OCI-LY3 (cell line): ENCODE results near the gene ZNF618.

Experiments
- H2AFZ ChIP-seq: fragments of 200-600, 300-600 bp; shearing (Covaris generic); 2 replicates; pipeline ENCODE4 v1.6.0; 2014; ENCODE audit warnings: antibody characterized with exemption, low read depth, low read length
- H3K27ac ChIP-seq: fragments of 200-600, 300-600 bp; sonication (generic); 2 replicates; pipeline ENCODE4 v1.5.1; 2014; ENCODE audit warnings: mild to moderate bottlenecking, low read length, moderate library complexity, mixed read lengths
- H3K27me3 ChIP-seq: fragments of 200-600, 300-600 bp; sonication (generic); 2 replicates; pipeline ENCODE4 v1.6.1; 2014; ENCODE audit warnings: low read depth, low read length, mixed read lengths
- H3K36me3 ChIP-seq: fragments of 200-600, 300-600 bp; sonication (generic); replicated peaks from 2 replicates; pipeline ENCODE3; 2014; ENCODE audit warnings: low read depth, low read length, mixed read lengths
- H3K4me1 ChIP-seq: fragments of 300-600, 200-600 bp; sonication (generic); 2 replicates; pipeline ENCODE4 v1.6.1; 2014; ENCODE audit warnings: low read length, mixed read lengths
- H3K4me2 ChIP-seq: fragments of 200-600, 300-600 bp; sonication (generic); 2 replicates; pipeline ENCODE4 v1.6.1; 2014; ENCODE audit warnings: low read length, mixed read lengths
- H3K4me3 ChIP-seq: fragments of 300-600, 200-600 bp; sonication (generic); 2 replicates; pipeline ENCODE4 v1.5.1; 2014; ENCODE audit warnings: antibody characterized with exemption, mild to moderate bottlenecking, low read length, moderate library complexity
- H3K79me2 ChIP-seq: fragments of 300-600, 200-600 bp; shearing (Covaris generic); 2 replicates; pipeline ENCODE4 v1.6.1; 2014; ENCODE audit warnings: mild to moderate bottlenecking, low read length, mixed read lengths
- H3K9ac ChIP-seq: fragments of 300-600, 200-600 bp; shearing (Covaris generic); 2 replicates; pipeline ENCODE4 v1.6.0; 2014; ENCODE audit warnings: mild to moderate bottlenecking, low read length, moderate library complexity
- H3K9me3 ChIP-seq: fragments of 200-600, 300-600 bp; shearing (Covaris generic); 2 replicates; pipeline ENCODE4 v1.6.1; 2014; ENCODE audit warnings: low read length, mixed read lengths; ENCODE audit not compliant: insufficient read depth
- H4K20me1 ChIP-seq: fragments of 200-600, 300-600 bp; sonication (generic); 2 replicates; pipeline ENCODE4 v1.6.1; 2016; ENCODE audit warnings: low read length, mixed read lengths; ENCODE audit not compliant: insufficient read depth
- EZH2phosphoT487 ChIP-seq: fragments of 200-600 bp; shearing (Covaris generic); IDR thresholded peaks from 2 replicates; pipeline ENCODE4 v1.6.1; 2018; ENCODE audit warnings: antibody characterized with exemption, mixed run types, low read depth
- TF ChIP-seq, protein P1 (sequence below): fragments of 200-600, 300-600 bp; sonication (generic); IDR thresholded peaks from 2 replicates; pipeline ENCODE4 v1.5.1; 2014; ENCODE audit warnings: antibody characterized with exemption, low read length, low read depth

Gene ZNF618

DNA sequence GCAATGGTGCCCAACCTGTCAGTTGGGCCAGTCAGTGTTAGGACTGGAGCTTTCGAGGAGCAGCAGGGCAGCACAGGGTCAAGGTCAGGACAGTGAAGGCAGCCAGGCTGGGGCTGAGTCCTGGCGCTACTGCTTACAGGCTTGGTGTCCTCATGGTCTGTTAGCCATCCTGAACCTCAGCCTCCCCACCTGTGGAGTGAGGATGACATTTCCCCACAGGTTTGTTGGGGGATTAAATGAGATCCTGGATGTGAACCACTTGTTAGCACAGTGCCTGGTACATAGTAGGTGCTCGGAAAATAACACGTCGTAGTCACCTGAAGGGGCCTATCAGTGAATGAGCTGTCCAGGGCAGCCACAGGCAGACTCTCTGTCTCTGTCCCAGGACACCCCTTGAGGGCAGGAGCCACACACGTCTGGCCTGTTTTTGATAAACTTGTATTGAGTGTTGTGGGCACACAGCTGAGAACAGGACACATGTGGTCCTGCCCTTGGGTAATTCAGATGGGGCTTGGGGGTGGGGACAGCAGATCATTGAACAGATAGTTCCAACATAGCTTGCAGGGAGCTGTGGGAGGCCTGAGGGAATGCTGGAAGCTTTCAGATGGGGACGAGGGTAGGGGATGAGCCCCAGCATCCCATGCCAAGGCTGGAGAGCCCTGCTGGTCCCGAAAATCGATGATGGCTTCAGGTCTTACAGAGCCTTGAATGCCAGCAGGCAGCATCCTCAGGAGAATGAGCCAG, 132.7 kb downstream of the ZNF618 start:
- Histone ChIP-seq H4K20me1 (no peaks in the 10 kb centered on the region), H3K4me2 (no peak overlapping the region), H3K9me3 (no peaks in the 10 kb centered on the region), H3K9ac (no peak overlapping the region), H3K27ac (no peak overlapping the region), H2AFZ (no peak overlapping the region), H3K4me3 (no peak overlapping the region), H3K36me3 (no peaks in the 10 kb centered on the region), H3K27me3 (no peaks in the 10 kb centered on the region), H3K4me1 (no peaks in the 10 kb centered on the region), H3K79me2 (no peaks in the 10 kb centered on the region)
- no peak for TF ChIP-seq EZH2phosphoT487
- TF ChIP-seq, protein P1, sequence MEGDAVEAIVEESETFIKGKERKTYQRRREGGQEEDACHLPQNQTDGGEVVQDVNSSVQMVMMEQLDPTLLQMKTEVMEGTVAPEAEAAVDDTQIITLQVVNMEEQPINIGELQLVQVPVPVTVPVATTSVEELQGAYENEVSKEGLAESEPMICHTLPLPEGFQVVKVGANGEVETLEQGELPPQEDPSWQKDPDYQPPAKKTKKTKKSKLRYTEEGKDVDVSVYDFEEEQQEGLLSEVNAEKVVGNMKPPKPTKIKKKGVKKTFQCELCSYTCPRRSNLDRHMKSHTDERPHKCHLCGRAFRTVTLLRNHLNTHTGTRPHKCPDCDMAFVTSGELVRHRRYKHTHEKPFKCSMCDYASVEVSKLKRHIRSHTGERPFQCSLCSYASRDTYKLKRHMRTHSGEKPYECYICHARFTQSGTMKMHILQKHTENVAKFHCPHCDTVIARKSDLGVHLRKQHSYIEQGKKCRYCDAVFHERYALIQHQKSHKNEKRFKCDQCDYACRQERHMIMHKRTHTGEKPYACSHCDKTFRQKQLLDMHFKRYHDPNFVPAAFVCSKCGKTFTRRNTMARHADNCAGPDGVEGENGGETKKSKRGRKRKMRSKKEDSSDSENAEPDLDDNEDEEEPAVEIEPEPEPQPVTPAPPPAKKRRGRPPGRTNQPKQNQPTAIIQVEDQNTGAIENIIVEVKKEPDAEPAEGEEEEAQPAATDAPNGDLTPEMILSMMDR = no peak

DNA sequence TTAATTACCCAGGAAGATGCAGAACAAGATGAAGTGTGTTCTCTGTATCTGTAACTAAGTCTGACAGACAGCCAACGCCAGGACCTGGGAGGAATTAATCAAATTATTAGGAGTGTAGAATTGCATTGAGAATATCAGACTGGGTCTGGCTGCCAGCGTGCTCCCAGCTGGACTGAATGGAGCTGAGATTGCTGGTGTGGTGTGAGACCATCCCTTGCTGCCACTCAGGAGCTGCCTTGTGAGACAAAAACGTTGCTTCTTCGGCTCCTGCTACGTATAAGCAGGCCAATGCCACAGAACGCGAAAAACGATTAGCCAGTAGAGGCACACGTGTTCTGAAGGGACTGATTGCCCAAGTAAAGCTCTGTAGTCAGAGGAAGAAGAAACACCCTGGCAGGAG, 135.2 kb downstream of the ZNF618 start:
- Histone ChIP-seq H3K27me3 (no peaks in the 10 kb centered on the region), H3K9me3 (no peaks in the 10 kb centered on the region), H3K9ac (no peak overlapping the region), H3K4me2 (no peak overlapping the region), H4K20me1 (no peaks in the 10 kb centered on the region), H2AFZ (no peak overlapping the region), H3K4me1 (no peaks in the 10 kb centered on the region), H3K27ac (no peak overlapping the region), H3K79me2 (no peaks in the 10 kb centered on the region), H3K36me3 (no peaks in the 10 kb centered on the region), H3K4me3 (no peak overlapping the region)
- TF ChIP-seq, protein P1 = no peak
- TF ChIP-seq EZH2phosphoT487 = no peak

DNA sequence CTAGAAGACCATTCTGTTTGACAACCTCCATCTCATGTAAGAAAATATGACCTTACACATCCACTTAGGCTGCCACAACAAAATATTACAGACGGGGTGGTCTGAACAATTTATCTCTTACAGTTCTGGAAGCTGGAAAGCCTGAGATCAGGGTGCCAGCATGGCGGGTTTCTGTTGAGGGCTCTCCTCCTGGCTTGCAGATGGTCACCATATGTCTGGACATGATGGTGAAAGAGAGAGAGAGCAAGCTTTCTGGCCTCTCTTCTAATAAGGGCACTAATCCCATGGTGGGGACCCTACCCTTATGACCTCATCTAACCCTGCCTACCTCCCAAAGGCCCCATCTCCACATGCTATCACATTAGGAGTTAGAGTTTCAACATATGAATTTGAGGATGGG, 136.0 kb downstream of the ZNF618 start:
- Histone ChIP-seq H3K9me3 (no peaks in the 10 kb centered on the region), H2AFZ (no peak overlapping the region), H3K4me1 (no peaks in the 10 kb centered on the region), H3K36me3 (no peaks in the 10 kb centered on the region), H3K9ac (no peak overlapping the region), H3K4me3 (no peak overlapping the region), H3K4me2 (no peak overlapping the region), H3K27ac (no peak overlapping the region), H3K79me2 (no peaks in the 10 kb centered on the region), H3K27me3 (no peaks in the 10 kb centered on the region), H4K20me1 (no peaks in the 10 kb centered on the region)
- TF ChIP-seq, protein P1 = no peak
- TF ChIP-seq EZH2phosphoT487 = no peak

- Histone ChIP-seq H3K4me3 (no peak overlapping the region), H2AFZ (no peak overlapping the region), H4K20me1 (no peaks in the 10 kb centered on the region), H3K27me3 (no peaks in the 10 kb centered on the region), H3K4me2 (no peak overlapping the region), H3K79me2 (no peaks in the 10 kb centered on the region), H3K27ac (no peak overlapping the region), H3K4me1 (no peaks in the 10 kb centered on the region), H3K9me3 (no peaks in the 10 kb centered on the region), H3K36me3 (no peaks in the 10 kb centered on the region), H3K9ac (no peak overlapping the region)
- TF ChIP-seq, protein P1 = no peak
- no peak for TF ChIP-seq EZH2phosphoT487
These were observed 137.9 kb downstream of the ZNF618 start for GRCh38 chr9:114014044-114014443.
